K562 (cell line): ENCODE data around the gene SNX3. TPM values are rescaled to one million over a fixed set of nuclear protein-coding genes. Genes with fewer than 3 reads are reported as not detected.

Experiments
- ATAC-seq: fragments of 200-7000 bp; cut with Tn5 transposase; 3 replicates; pipeline ENCODE4 v1.9.1; 2020; ENCODE audit warnings: moderate library complexity
- BruUV-seq: library from RNA; stranded (reverse); fragments of 400-500 nt; replicated peaks from 2 replicates; lab custom pipeline; 2021; lab: Mats Ljungman, UMichigan
- CTCF ChIA-PET: fragments of 300-600 bp; formaldehyde crosslinking; extraction: SDS; loops from one replicate; lab custom pipeline; 2021; ENCODE audit warnings: low intra/inter-chr PET ratio; lab: Yijun Ruan, JAX
- POLR2A ChIA-PET: fragments of 300-600, 350-650 bp; sonication (Branson Sonifier 250); formaldehyde crosslinking; extraction: SDS; loops from one replicate; lab custom pipeline; 2021; ENCODE audit warnings: antibody characterized with exemption, inconsistent platforms; lab: Yijun Ruan, JAX
- DNase-seq, 4 experiments: peaks; one replicate each; pipeline versions ENCODE4 v3.0.0 to v3.0.0-alpha.2; 2011 to 2018; ENCODE audit warnings: low spot score in 3 of 4, mixed read lengths in 3 of 4; ENCODE audit errors: extremely low read depth in 1 of 4
- FAIRE-seq: peaks from 2 replicates; lab custom pipeline; 2011; peaks lifted over from hg19 to GRCh38; lab: Jason Lieb, UNC
- H2AFZ ChIP-seq: 2 replicates; pipeline ENCODE4 v1.6.0; 2011; ENCODE audit warnings: low read depth, low read length, control low read depth, inconsistent platforms
- H3K27ac ChIP-seq: fragments of 200-600 bp; 3 replicates; pipeline ENCODE4 v1.8.0; 2011; ENCODE audit warnings: low read depth, mild to moderate bottlenecking, control low read depth, inconsistent platforms, low read length, moderate library complexity, mixed read lengths; ENCODE audit errors: extremely low read depth
- H3K27me3 ChIP-seq, 2 experiments: fragments of 300-600 bp in 1 of 2; 2 replicates in 1 of 2; 3 replicates in 1 of 2; pipeline versions ENCODE4 v1.6.0 to v1.8.0; 2011; ENCODE audit warnings: inconsistent platforms in 2 of 2, low read length in 2 of 2, mild to moderate bottlenecking in 1 of 2, mixed read lengths in 1 of 2, moderate library complexity in 1 of 2; ENCODE audit not compliant: control insufficient read depth in 2 of 2, insufficient read depth in 2 of 2
- H3K36me3 ChIP-seq: fragments of 300-600 bp; 3 replicates; pipeline ENCODE4 v1.8.0; 2011; ENCODE audit warnings: mild to moderate bottlenecking, low read length, inconsistent platforms; ENCODE audit not compliant: control insufficient read depth, insufficient read depth
- H3K4me1 ChIP-seq, 2 experiments: fragments of 200-600 bp in 1 of 2; replicated peaks in 1 of 2; 2 replicates in 1 of 2; 3 replicates in 1 of 2; pipeline versions ENCODE4 v1.5.1 to v1.8.0; 2011; ENCODE audit warnings: inconsistent platforms in 2 of 2, low read length in 2 of 2, mild to moderate bottlenecking in 1 of 2, mixed read lengths in 1 of 2, moderate library complexity in 1 of 2; ENCODE audit not compliant: control insufficient read depth in 2 of 2, insufficient read depth in 2 of 2
- H3K4me2 ChIP-seq: 2 replicates; pipeline ENCODE4 v1.6.1; 2011; ENCODE audit warnings: low read length, control low read depth, inconsistent platforms, mixed read lengths; ENCODE audit not compliant: insufficient read depth
- H3K4me3 ChIP-seq: fragments of 200-600 bp; sonication (generic), shearing (Covaris generic); 2 replicates; pipeline ENCODE4 v1.5.1; 2016; ENCODE audit warnings: control low read depth, inconsistent platforms
- H3K79me2 ChIP-seq: fragments of 200-600 bp; 3 replicates; pipeline ENCODE4 v1.8.0; 2011; ENCODE audit warnings: low read length, inconsistent platforms; ENCODE audit not compliant: control insufficient read depth, insufficient read depth
- H3K9ac ChIP-seq, 2 experiments: 2 replicates each; pipeline versions ENCODE4 v1.6.0 to v1.6.1; 2011; ENCODE audit warnings: low read depth in 2 of 2, low read length in 2 of 2, control low read depth in 1 of 2, inconsistent platforms in 1 of 2, mild to moderate bottlenecking in 1 of 2, mixed read lengths in 1 of 2; ENCODE audit not compliant: insufficient read depth in 1 of 2
- H3K9me1 ChIP-seq: one replicate; pipeline ENCODE4 v1.6.0; 2011; ENCODE audit warnings: inconsistent platforms, mild to moderate bottlenecking, low read length, moderate library complexity; ENCODE audit not compliant: control insufficient read depth, insufficient read depth
- H3K9me3 ChIP-seq: replicated peaks from 2 replicates; pipeline ENCODE4 v1.5.1; 2011; ENCODE audit warnings: low read depth, low read length, inconsistent platforms; ENCODE audit not compliant: control insufficient read depth, insufficient read depth
- H4K20me1 ChIP-seq: replicated peaks from 2 replicates; pipeline ENCODE4 v1.6.1; 2011; ENCODE audit warnings: low read length, inconsistent platforms, mixed read lengths; ENCODE audit not compliant: control insufficient read depth, insufficient read depth
- HINFP ChIP-seq: fragments of 450-650 bp; conservative IDR thresholded peaks from 2 replicates; pipeline ENCODE4 v1.6.1; 2016; ENCODE audit warnings: missing genetic modification characterization, low read depth, mild to moderate bottlenecking, control low read depth, missing compliant biosample characterization
- KHSRP ChIP-seq: fragments of 450-650 bp; IDR thresholded peaks from 2 replicates; pipeline ENCODE4 v1.6.1; 2017
- NFATC3 ChIP-seq: fragments of 450-650 bp; IDR thresholded peaks from 2 replicates; pipeline ENCODE4 v1.6.1; 2017; ENCODE audit warnings: mild to moderate bottlenecking
- SMAD2 ChIP-seq: fragments of 150-350 bp; IDR thresholded peaks from 2 replicates; pipeline ENCODE4 v1.6.1; 2014; ENCODE audit warnings: low read depth, mild to moderate bottlenecking, low read length
- ZNF280B ChIP-seq: fragments of 250-450 bp; sonication (Bioruptor Pico); IDR thresholded peaks from 2 replicates; pipeline ENCODE4 v1.5.1; 2021; ENCODE audit warnings: mild to moderate bottlenecking
- ZNF764 ChIP-seq: fragments of 250-450 bp; sonication (Bioruptor Pico); IDR thresholded peaks from 2 replicates; pipeline ENCODE4 v1.4.0; 2020; ENCODE audit warnings: low read depth, mild to moderate bottlenecking, moderate library complexity
- WGBS: fragments of 100-300 bp; shearing (Covaris generic); methylation state at CpG from one replicate; pipeline ENCODE4 v1.1.6; 2016; ENCODE audit warnings: low coverage, mixed read lengths; ENCODE audit not compliant: insufficient coverage; ENCODE audit errors: missing lambda C conversion rate; 5-methylcytosine and 5-hydroxymethylcytosine counted together
- in situ Hi-C: fragments of 300-500 bp; cut with MboI; formaldehyde crosslinking; loops from 4 replicates; pipeline ENCODE4 v1.15.0; 2018; ENCODE audit warnings: inconsistent platforms, mixed read lengths
- intact Hi-C: fragments of 100-400 bp; cut with micrococcal nuclease; formaldehyde crosslinking; loops from 2 replicates; pipeline ENCODE4 v1.14.2; 2022
- polyA plus RNA-seq, 8 experiments: library from polyadenylated mRNA; depleted of rRNA in 4 of 8; stranded (reverse) in 5 of 8; unstranded in 3 of 8; fragments of >200 nt; fragmentation: Nextera tagmentation in 2 of 8; fragmentation: Illumina TruSeq in 1 of 8; extraction: Ambion mirVana in 2 of 8; extraction: Trizol in 1 of 8; gene quantifications; 2 replicates each; pipeline versions ENCODE4 v1.2.1 to v1.2.3, GENCODE V29; 2011 to 2014; ENCODE audit warnings: inconsistent platforms in 1 of 8, missing spikeins in 1 of 8
- total RNA-seq, 7 experiments: library from RNA; depleted of rRNA in 6 of 7; stranded (reverse); fragments of >200 nt in 6 of 7; fragmentation: Illumina TruSeq in 2 of 7; extraction: Trizol in 2 of 7; gene quantifications; 2 replicates each; pipeline versions ENCODE4 v1.2.1 to v1.2.3, GENCODE V29; 2011 to 2021; ENCODE audit warnings: low replicate concordance in 1 of 7

The SNX3 gene
- total and polyA plus RNA-seq, 9 of the 15 experiments (the other 6 are each of a cell fraction or from before 2014, with no cell fraction given): 48.9 to 410 (median 159) TPM

GRCh38 chr6:108164543-108164814 lies 96.4 kb downstream of the SNX3 start:
- Histone ChIP-seq H3K9ac (no peak overlapping the region), H3K9me3 (no peaks in the 10 kb centered on the region), H3K27ac (no peak overlapping the region), H3K4me2 (no peak overlapping the region), H2AFZ (no peak overlapping the region), H3K36me3 (no peaks in the 10 kb centered on the region), H3K27me3 (peaks cover 40 to 63% of the 10 kb centered on the region in 2 experiments), H3K4me1 (peaks cover 0 to 37% of the 10 kb centered on the region in 2 experiments; a peak in 2 of 5 replicates), H4K20me1 (no peaks in the 10 kb centered on the region), H3K9me1 (no peaks in the 10 kb centered on the region), H3K4me3 (no peak overlapping the region), H3K79me2 (no peaks in the 10 kb centered on the region)
- no peak for FAIRE-seq
- no peak for TF ChIP-seq ZNF280B (CRISPR knock-in tag)
- no peak for TF ChIP-seq NFATC3
- TF ChIP-seq ZNF764 (CRISPR knock-in tag): no peak
- no peak for TF ChIP-seq HINFP (tag)
- no peak for TF ChIP-seq SMAD2
- TF ChIP-seq KHSRP: no peak
- POLR2A ChIA-PET: no interaction called here
- 26% methylated on average over 15 of the region's 17 CpGs for WGBS
- in situ Hi-C loops (no loop called here), intact Hi-C loops (no loop called here)
- DNase-seq: no peak
- no peak for ATAC-seq
- CTCF ChIA-PET: no interaction called here
- no TSS peak for BruUV-seq
